ENCODE data around the gene TAF1D.

The TAF1D gene

DNA sequence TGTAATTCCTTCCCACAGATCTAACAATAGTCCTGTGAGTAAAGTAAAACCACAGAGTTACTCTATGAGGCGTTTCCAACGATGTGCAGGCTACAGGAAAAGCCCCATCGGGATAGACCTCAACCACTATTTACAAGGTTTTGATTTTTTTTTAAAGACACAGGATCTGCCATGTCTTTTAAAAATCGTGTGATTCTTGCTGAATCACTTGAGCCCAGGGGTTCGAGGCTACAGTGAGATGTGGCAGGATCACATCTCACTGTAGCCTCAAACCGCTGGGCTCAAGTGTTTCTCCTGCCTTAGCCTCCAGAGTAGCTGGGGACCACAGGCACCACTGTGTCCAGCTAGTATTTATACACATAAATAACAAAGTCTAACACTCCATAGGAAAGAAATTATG, 7.8 kb downstream of the TAF1D start:
- Histone ChIP-seq H3K79me2 (ENCODE audit: insufficient read depth, low read depth) (peaks cover 53% of the 10 kb centered on the region), H3K4me1 (ENCODE audit: low read depth, poor library complexity, severe bottlenecking) (peaks cover 58% of the 10 kb centered on the region), H2AFZ (ENCODE audit: low read depth) (no peak overlapping the region), H3K27ac (peak overlapping the region; percentile 15; the same call in 1 of the 2 replicates), H3K27me3 (ENCODE audit: insufficient read depth, low read depth) (no peaks in the 10 kb centered on the region), H3K36me3 (ENCODE audit: insufficient read depth) (peaks cover 23% of the 10 kb centered on the region; the same call in 1 of the 2 replicates), H3K9ac (no peak overlapping the region), H4K20me1 (ENCODE audit: insufficient read depth) (peaks cover 23% of the 10 kb centered on the region), H3K4me3 (IDR thresholded peaks at IDR 0.05; ENCODE audit: insufficient read depth, low read depth, low read length) (no peak overlapping the region), H3K4me2 (no peak overlapping the region)
- TF ChIP-seq, protein P1, sequence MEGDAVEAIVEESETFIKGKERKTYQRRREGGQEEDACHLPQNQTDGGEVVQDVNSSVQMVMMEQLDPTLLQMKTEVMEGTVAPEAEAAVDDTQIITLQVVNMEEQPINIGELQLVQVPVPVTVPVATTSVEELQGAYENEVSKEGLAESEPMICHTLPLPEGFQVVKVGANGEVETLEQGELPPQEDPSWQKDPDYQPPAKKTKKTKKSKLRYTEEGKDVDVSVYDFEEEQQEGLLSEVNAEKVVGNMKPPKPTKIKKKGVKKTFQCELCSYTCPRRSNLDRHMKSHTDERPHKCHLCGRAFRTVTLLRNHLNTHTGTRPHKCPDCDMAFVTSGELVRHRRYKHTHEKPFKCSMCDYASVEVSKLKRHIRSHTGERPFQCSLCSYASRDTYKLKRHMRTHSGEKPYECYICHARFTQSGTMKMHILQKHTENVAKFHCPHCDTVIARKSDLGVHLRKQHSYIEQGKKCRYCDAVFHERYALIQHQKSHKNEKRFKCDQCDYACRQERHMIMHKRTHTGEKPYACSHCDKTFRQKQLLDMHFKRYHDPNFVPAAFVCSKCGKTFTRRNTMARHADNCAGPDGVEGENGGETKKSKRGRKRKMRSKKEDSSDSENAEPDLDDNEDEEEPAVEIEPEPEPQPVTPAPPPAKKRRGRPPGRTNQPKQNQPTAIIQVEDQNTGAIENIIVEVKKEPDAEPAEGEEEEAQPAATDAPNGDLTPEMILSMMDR (conservative IDR thresholded peaks at IDR 0.05; ENCODE audit: low read depth, low read length), result no peak

GRCh38 chr11:93732237-93732892, 8.9 kb downstream of the TAF1D start:
- peak overlapping the region; percentile 20; the same call in 1 of the 2 replicates for H3K27ac ChIP-seq
- no peak overlapping the region for H2AFZ ChIP-seq (ENCODE audit: low read depth)
- no peaks in the 10 kb centered on the region for H3K27me3 ChIP-seq (ENCODE audit: insufficient read depth, low read depth)
- no peak overlapping the region for H3K4me2 ChIP-seq
- peaks cover 47% of the 10 kb centered on the region for H3K4me1 ChIP-seq (ENCODE audit: low read depth, poor library complexity, severe bottlenecking)
- no peak overlapping the region for H3K9ac ChIP-seq
- H4K20me1 ChIP-seq (ENCODE audit: insufficient read depth), result peaks cover 15% of the 10 kb centered on the region; the same call in 1 of the 2 replicates
- H3K79me2 ChIP-seq (ENCODE audit: insufficient read depth, low read depth), result peaks cover 42% of the 10 kb centered on the region
- no peak overlapping the region for H3K4me3 ChIP-seq (IDR thresholded peaks at IDR 0.05; ENCODE audit: insufficient read depth, low read depth, low read length)
- TF ChIP-seq, protein P1 (conservative IDR thresholded peaks at IDR 0.05; ENCODE audit: low read depth, low read length), result no peak
- peaks cover 23% of the 10 kb centered on the region; the same call in 1 of the 2 replicates for H3K36me3 ChIP-seq (ENCODE audit: insufficient read depth)

- peaks cover 9% of the 10 kb centered on the region; the same call in 1 of the 2 replicates for H3K36me3 ChIP-seq (ENCODE audit: insufficient read depth)
- no peaks in the 10 kb centered on the region for H3K27me3 ChIP-seq (ENCODE audit: insufficient read depth, low read depth)
- H3K27ac ChIP-seq, result peak overlapping the region; percentile 22; the same call in 1 of the 2 replicates
- H3K79me2 ChIP-seq (ENCODE audit: insufficient read depth, low read depth), result peaks cover 22% of the 10 kb centered on the region; the same call in 1 of the 2 replicates
- H3K4me2 ChIP-seq, result no peak overlapping the region
- no peak overlapping the region for H3K4me3 ChIP-seq (IDR thresholded peaks at IDR 0.05; ENCODE audit: insufficient read depth, low read depth, low read length)
- no peak overlapping the region for H3K9ac ChIP-seq
- H4K20me1 ChIP-seq (ENCODE audit: insufficient read depth), result peaks cover 7% of the 10 kb centered on the region; the same call in 1 of the 2 replicates
- TF ChIP-seq, protein P1 (conservative IDR thresholded peaks at IDR 0.05; ENCODE audit: low read depth, low read length), result no peak
- H3K4me1 ChIP-seq (ENCODE audit: low read depth, poor library complexity, severe bottlenecking), result peaks cover 29% of the 10 kb centered on the region
- no peak overlapping the region for H2AFZ ChIP-seq (ENCODE audit: low read depth)
Observed at GRCh38 chr11:93730108-93731107, 10.9 kb downstream of the TAF1D start.

GRCh38 chr11:93729129-93729616, 12.1 kb downstream of the TAF1D start:
- Histone ChIP-seq H3K27ac (peak overlapping the region; percentile 24; the same call in 1 of the 2 replicates), H3K4me1 (ENCODE audit: low read depth, poor library complexity, severe bottlenecking) (peaks cover 19% of the 10 kb centered on the region), H3K36me3 (ENCODE audit: insufficient read depth) (peaks cover 5% of the 10 kb centered on the region; the same call in 1 of the 2 replicates), H3K27me3 (ENCODE audit: insufficient read depth, low read depth) (no peaks in the 10 kb centered on the region), H3K4me3 (IDR thresholded peaks at IDR 0.05; ENCODE audit: insufficient read depth, low read depth, low read length) (no peak overlapping the region), H3K79me2 (ENCODE audit: insufficient read depth, low read depth) (peaks cover 10% of the 10 kb centered on the region; the same call in 1 of the 2 replicates), H3K4me2 (no peak overlapping the region), H3K9ac (no peak overlapping the region), H2AFZ (ENCODE audit: low read depth) (no peak overlapping the region), H4K20me1 (ENCODE audit: insufficient read depth) (peaks cover 7% of the 10 kb centered on the region; the same call in 1 of the 2 replicates)
- TF ChIP-seq, protein P1 (conservative IDR thresholded peaks at IDR 0.05; ENCODE audit: low read depth, low read length), result no peak

All from KMS-11 (cell line).